Transverse colon (tissue), 4 donors: ENCODE results near the gene CACNA2D1.

ENCODE experiments used
- CTCF ChIP-seq, 5 experiments: fragments of 200-600 bp in 3 of 5; fragments of 450-650 bp in 2 of 5; sonication (generic) in 3 of 5; IDR thresholded peaks; 1 replicate in 2 of 5; 2 replicates in 3 of 5; pipeline ENCODE4 v1.5.1; 2016 to 2017; ENCODE audit warnings: antibody characterized with exemption in 5 of 5, inconsistent platforms in 3 of 5, mild to moderate bottlenecking in 2 of 5, moderate library complexity in 1 of 5
- EP300 ChIP-seq: sonication (generic); formaldehyde crosslinking; IDR thresholded peaks from one replicate; pipeline ENCODE4 v1.6.1; 2017; ENCODE audit warnings: antibody characterized with exemption, low read depth
- POLR2AphosphoS5 ChIP-seq, 3 donors: sonication (generic); formaldehyde crosslinking; IDR thresholded peaks; one replicate each; pipeline ENCODE4 v1.6.1; 2016; ENCODE audit warnings: antibody characterized with exemption in 3 of 3

DNA sequence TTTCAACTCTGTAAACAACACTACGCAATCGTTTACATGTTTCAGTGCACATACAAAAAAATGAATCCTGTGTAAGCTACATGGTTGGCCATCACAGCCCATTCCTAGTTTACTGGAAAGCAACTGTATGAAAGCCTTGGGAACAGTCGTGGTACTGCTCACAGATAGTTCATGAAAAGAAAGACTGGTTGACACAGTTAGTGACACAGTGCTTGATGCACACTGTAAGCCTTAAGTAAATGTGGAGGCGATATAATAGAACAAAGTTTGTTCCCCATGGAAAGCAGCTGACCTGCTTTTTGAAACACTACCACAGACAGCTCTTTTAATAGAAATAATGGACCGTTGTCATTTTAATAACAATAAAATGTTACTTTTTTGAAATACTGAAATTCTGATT, 5.1 kb downstream of the CACNA2D1 start:
- TF ChIP-seq CTCF (IDR thresholded peaks at IDR 0.05) (no peak), POLR2AphosphoS5 (IDR thresholded peaks at IDR 0.05) (no peak), EP300 (no peak)
